ENCODE measurements around the gene ACSF2.

ACSF2 gene

DNA sequence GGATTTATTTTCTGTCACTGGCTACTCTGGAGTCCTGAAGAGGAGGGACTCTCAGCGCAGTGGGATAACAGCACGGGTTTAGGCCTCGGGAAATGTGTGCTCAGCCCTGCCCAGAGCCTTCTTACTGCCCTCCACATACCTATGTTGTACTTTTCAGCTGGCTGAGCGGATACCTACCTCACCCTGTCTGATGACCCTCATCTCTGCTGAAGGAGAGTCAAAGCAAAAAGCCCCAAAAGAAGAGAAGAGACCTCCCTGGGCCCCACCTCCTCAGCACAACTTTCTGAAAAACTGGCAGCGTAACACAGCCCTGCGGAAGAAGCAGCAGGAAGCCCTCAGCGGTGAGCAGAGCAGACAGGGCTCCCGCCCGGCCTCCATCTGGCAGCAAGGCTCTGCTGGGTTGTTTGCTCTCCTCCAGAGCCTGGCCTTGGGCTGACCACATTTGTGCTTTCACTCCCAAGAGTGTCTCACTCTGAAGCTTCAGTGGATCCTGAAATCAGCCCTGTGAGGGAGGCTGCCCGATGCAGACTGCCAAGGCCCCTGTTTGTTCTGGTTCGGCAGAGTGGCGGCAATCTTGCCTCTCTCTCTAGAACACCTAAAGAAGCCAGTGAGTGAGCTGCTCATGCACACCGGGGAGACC lies 92.5 kb downstream of the ACSF2 start:
- TF ChIP-seq, protein P1, sequence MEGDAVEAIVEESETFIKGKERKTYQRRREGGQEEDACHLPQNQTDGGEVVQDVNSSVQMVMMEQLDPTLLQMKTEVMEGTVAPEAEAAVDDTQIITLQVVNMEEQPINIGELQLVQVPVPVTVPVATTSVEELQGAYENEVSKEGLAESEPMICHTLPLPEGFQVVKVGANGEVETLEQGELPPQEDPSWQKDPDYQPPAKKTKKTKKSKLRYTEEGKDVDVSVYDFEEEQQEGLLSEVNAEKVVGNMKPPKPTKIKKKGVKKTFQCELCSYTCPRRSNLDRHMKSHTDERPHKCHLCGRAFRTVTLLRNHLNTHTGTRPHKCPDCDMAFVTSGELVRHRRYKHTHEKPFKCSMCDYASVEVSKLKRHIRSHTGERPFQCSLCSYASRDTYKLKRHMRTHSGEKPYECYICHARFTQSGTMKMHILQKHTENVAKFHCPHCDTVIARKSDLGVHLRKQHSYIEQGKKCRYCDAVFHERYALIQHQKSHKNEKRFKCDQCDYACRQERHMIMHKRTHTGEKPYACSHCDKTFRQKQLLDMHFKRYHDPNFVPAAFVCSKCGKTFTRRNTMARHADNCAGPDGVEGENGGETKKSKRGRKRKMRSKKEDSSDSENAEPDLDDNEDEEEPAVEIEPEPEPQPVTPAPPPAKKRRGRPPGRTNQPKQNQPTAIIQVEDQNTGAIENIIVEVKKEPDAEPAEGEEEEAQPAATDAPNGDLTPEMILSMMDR (IDR thresholded peaks at IDR 0.05; ENCODE audit: low read length, missing control alignments): no peak
- no peak for DNase-seq (ENCODE audit: low read depth)
- H3K4me3 ChIP-seq (replicated peaks; ENCODE audit: low read depth, low read length): no peak overlapping the region

DNA sequence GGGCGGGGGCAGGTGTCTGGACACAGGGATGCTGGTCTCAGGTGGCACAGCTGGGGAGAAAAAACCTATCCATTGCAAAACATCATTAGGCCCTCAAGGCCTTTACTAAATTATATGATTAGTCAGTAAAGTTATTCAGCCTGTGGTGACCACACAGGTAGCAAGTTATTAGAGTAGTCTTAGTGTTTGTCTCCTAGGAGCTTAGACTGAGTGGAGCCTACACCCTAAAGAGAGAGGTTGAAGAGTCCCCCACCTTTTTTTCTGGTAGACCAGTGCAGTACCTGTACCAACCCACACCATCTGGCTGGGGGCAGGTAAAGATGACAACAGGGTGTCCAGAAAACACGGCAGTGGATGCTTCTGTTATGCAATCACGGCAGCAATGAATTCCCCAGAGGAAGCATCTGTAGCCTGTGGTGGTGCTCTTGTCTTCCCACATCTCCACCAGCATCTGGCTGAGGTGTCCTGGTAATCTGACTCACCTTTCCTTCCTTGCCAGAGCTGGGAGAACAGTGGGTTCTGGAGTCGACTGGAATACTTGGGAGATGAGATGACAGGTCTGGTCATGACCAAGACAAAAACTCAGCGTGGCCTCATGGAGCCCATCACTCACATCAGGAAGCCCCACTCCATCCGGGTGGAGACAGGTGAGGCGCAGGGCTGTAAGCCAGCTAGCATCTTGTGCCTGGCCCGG lies 93.3 kb downstream of the ACSF2 start:
- no peak overlapping the region for H3K4me3 ChIP-seq (replicated peaks; ENCODE audit: low read depth, low read length)
- TF ChIP-seq, protein P1 (IDR thresholded peaks at IDR 0.05; ENCODE audit: low read length, missing control alignments): no peak
- DNase-seq (ENCODE audit: low read depth): no peak

DNA sequence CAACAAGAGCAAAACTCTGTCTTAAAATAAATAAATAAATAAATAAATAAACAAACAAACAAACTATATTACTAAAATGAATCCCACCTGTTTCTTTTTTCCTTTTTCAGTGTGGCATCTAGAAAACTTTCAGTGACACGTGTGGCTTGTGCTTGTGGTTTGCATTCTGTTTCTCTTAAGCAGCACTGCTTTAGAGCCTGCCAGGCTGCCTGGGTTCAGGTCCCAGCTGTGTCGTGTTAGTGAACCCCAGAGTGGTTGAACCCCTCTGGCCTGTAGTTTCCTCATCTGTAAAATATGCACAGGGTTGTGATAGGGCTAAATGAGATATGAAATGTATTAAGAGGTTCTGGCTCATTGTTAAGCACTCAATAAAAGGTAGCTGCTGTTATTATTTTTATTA lies 94.5 kb downstream of the ACSF2 start:
- DNase-seq (ENCODE audit: low read depth): no peak
- no peak overlapping the region for H3K4me3 ChIP-seq (replicated peaks; ENCODE audit: low read depth, low read length)
- TF ChIP-seq, protein P1 (IDR thresholded peaks at IDR 0.05; ENCODE audit: low read length, missing control alignments): no peak

DNA sequence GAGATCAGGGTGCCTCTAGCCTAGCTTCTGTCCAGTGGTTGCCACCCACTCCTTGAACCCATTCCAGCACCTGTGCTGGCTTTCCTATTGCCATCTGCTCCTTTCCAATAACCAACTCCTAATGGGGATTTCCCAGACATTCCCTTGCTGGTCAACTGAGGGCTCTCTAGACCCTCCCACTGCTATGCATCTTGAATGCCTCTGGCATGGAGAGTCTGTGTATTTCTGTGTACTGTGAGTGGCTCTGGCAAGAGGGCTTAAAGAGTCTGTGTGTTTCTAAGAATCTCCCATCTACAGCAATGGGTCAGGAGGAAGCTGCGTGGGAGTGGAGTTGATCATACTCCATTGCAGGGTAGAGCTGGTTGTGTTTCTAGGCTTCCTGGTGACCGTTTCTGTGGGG lies 95.5 kb downstream of the ACSF2 start:
- DNase-seq (ENCODE audit: low read depth): no peak
- TF ChIP-seq, protein P1 (IDR thresholded peaks at IDR 0.05; ENCODE audit: low read length, missing control alignments): no peak
- H3K4me3 ChIP-seq (replicated peaks; ENCODE audit: low read depth, low read length): no peak overlapping the region

DNA sequence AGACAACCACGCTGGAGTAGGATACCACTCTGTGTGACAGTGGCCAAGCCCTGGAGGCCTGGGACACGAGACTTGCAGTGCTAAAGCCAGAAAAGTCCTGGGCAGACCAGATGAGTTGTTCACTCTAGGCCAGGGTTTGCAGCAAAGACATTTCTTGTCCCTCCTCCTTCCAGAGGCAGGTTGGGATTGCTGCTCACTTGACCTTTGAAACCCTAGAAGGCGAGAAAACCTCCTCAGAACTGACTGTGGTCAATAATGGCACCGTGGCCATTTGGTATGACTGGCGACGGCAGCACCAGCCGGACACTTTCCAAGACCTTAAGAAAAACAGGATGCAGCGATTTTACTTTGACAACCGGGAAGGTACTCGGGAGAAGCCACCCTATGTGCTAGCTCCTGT lies 96.7 kb downstream of the ACSF2 start:
- TF ChIP-seq, protein P1 (IDR thresholded peaks at IDR 0.05; ENCODE audit: low read length, missing control alignments): no peak
- H3K4me3 ChIP-seq (replicated peaks; ENCODE audit: low read depth, low read length): no peak overlapping the region

DNA sequence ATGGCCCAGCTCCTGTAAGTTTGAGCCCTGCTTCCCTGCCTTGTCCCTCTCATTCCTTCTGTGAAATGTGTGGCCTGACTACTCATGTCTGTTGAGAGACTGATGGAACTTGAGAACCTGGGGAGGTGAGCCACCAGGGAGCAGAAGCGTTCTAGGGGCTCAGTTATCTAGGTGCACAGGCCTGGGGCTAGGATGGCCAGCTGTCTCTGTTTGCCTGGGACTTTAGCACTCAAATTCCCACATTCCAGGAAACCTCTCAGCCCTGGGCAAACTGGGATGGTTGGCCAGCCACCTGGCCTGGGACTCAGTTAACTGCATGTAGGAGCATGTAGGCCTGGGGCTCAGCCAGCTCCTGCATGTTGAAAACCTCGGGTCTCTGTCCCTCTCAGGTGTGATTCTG lies 97.2 kb downstream of the ACSF2 start:
- no peak for DNase-seq (ENCODE audit: low read depth)
- TF ChIP-seq, protein P1 (IDR thresholded peaks at IDR 0.05; ENCODE audit: low read length, missing control alignments): no peak
- H3K4me3 ChIP-seq (replicated peaks; ENCODE audit: low read depth, low read length): no peak overlapping the region

More for the DNA sequence above, 96.7 kb downstream of the ACSF2 start:
- DNase-seq (ENCODE audit: low read depth): no peak

Data from fibroblast of pulmonary artery (primary cell).